Measurements from ENCODE around the gene TMEM19. TPM values are rescaled to one million over a fixed set of nuclear protein-coding genes. Genes with fewer than 3 reads are reported as not detected.

TMEM19 gene
- total and polyA plus RNA-seq, 2 experiments from 2014 or later, result 6.5 to 14.1 TPM

GRCh38 chr12:71737197-71737596 lies 51.3 kb downstream of the TMEM19 start:
- no peak overlapping the region for H3K4me3 ChIP-seq
- H3K9me2 ChIP-seq (ENCODE audit: insufficient read depth), result no peaks in the 10 kb centered on the region
- no peaks in the 10 kb centered on the region for H3F3A ChIP-seq (replicated peaks; ENCODE audit: low read depth)
- Mint-ChIP-seq H3K36me3 (ENCODE audit: low read depth) (no peaks in the 10 kb centered on the region), H3K9me3 (no peaks in the 10 kb centered on the region), H3K27me3 (ENCODE audit: insufficient read depth, low read depth, poor library complexity) (peaks cover 4% of the 10 kb centered on the region), H3K27ac (no peak overlapping the region), H3K4me3 (no peak overlapping the region), H3K4me1 (peaks cover 2% of the 10 kb centered on the region)
- H4K20me1 ChIP-seq (replicated peaks; ENCODE audit: insufficient read depth), result no peaks in the 10 kb centered on the region
- DNase-seq (ENCODE audit: low spot score) (no peak), ATAC-seq (no peak)
- TF ChIP-seq JUNB (IDR thresholded peaks at IDR 0.05; ENCODE audit: unreplicated experiment), result no peak
- TF ChIP-seq STAT1 (IDR thresholded peaks at IDR 0.05; ENCODE audit: unreplicated experiment), result no peak
- no peak for TF ChIP-seq CTCF (conservative IDR thresholded peaks at IDR 0.05; ENCODE audit: low read depth in 2 of 2)
- TF ChIP-seq ZNF114 (CRISPR knock-in tag; IDR thresholded peaks at IDR 0.05), result no peak
- TF ChIP-seq POLR2AphosphoS5 (IDR thresholded peaks at IDR 0.05; ENCODE audit: low read depth), result no peak
- TF ChIP-seq EZH2 (IDR thresholded peaks at IDR 0.05; ENCODE audit: low read depth, unreplicated experiment), result no peak
- no peak for TF ChIP-seq EZH2phosphoT487 (IDR thresholded peaks at IDR 0.05; ENCODE audit: unreplicated experiment)
- no peak for TF ChIP-seq ZNF331 (CRISPR knock-in tag; IDR thresholded peaks at IDR 0.05; ENCODE audit: low read depth)
- no peak for TF ChIP-seq ZNF462 (CRISPR knock-in tag; IDR thresholded peaks at IDR 0.05)
- TF ChIP-seq REST (IDR thresholded peaks at IDR 0.05; ENCODE audit: unreplicated experiment), result no peak
- TF ChIP-seq CREB1 (CRISPR knock-in tag; IDR thresholded peaks at IDR 0.05; ENCODE audit: low read depth), result no peak
- no peak for TF ChIP-seq NANOG (IDR thresholded peaks at IDR 0.05; ENCODE audit: borderline replicate concordance)
- no peak for TF ChIP-seq ETS1 (IDR thresholded peaks at IDR 0.05)
- 0 out of 2 replicates have a peak, but pooled peaks cover 5% of the 10 kb centered on the region for H3K4me1 ChIP-seq (ENCODE audit: insufficient read depth)
- peak overlapping the region; percentile 90 for H2AFZ ChIP-seq
- H3K27ac ChIP-seq (ENCODE audit: low read depth), result no peak overlapping the region
- H3K36me3 ChIP-seq (ENCODE audit: insufficient read depth), result no peaks in the 10 kb centered on the region
- no peak overlapping the region for H3K4me2 ChIP-seq
- no peaks in the 10 kb centered on the region for H3K79me2 ChIP-seq (replicated peaks; ENCODE audit: insufficient read depth)
- H3K27me3 ChIP-seq (ENCODE audit: insufficient read depth), result no peaks in the 10 kb centered on the region
